Measurements from ENCODE around the gene CTSW.
"Not testable (repeated sequence)": the region's sequence is repeated elsewhere in the genome, so short reads cannot be mapped to it uniquely, and the experiment has no call there.

Gene CTSW, protein sequence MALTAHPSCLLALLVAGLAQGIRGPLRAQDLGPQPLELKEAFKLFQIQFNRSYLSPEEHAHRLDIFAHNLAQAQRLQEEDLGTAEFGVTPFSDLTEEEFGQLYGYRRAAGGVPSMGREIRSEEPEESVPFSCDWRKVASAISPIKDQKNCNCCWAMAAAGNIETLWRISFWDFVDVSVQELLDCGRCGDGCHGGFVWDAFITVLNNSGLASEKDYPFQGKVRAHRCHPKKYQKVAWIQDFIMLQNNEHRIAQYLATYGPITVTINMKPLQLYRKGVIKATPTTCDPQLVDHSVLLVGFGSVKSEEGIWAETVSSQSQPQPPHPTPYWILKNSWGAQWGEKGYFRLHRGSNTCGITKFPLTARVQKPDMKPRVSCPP

DNA sequence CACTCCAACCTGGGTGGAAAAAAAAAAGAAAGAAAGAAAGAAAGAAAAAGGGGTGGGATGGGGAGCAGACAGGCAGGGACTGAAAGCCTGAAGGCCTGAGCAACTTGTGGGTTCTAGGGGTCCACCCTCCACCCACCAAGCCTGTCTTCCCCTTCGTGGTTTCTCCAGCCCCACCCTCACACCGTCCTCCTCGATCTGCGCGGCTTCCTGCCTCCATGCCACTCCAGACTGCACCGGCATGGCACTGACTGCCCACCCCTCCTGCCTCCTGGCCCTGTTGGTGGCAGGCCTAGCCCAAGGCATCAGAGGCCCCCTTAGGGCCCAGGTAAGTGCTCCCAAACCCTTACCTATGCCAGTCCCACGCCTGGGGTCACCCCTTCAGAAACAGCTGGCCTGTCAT lies at the start of gene CTSW:
CTSW (plus strand) TSS at position 221 of the 400 bp plus-strand sequence; CDS start at position 239, 18 bp downstream.
- DNase-seq (ENCODE audit: low spot score): no peak

DNA sequence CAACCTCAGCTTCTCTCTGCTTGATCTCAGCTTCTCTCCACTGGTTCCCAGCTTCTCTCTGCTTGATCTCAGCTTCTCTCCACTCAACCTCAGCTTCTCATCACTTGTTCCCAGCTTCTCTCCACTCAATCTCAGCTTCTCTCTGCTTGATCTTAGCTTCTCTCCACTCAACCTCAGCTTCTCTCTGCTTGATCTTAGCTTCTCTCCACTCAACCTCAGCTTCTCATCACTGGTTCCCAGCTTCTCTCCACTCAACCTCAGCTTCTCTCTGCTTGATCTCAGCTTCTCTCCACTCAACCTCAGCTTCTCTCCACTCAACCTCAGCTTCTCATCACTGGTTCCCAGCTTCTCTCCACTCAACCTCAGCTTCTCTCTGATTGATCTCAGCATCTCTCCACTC lies 47.4 kb upstream of the CTSW start:
- DNase-seq (ENCODE audit: low spot score): not testable (repeated sequence)

DNA sequence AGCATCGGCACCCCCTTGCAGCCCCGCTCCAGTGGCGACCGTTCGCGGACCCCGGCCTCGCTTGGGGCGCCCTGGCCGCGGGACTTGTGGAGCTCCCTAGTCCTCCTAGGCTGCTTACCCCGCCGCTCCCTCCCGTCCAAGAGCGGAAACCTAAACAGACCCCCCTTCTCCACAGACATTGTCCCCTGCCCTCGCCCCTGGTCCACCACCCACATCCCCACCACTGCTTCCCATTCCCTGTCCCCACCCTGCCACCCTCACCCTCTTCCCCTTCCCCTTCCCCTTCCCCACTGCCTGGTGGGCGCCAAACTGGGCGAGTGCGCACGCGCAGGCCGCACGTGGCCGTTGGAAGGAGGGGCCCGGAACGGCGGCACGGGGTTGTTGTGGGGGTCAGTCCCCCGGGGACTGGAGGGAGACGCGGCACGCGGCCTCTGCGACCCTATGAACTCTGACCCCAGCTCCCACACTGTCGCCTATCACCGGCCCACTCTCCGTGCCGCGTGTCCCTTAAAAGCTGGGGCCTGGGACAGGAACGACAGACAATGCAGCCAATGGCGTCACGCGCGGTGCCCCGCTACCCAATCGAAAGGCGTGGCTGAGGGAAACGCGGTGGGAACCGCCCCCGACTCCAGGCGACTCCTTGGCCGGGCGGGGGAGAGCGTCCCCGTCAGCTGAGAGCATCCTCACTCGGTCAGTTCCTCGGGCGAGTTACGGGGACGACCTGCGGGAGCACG lies 46.2 kb upstream of the CTSW start, which contains the start of gene SNX32:
SNX32 (plus strand) TSS at position 667 of the 734 bp plus-strand sequence. CDS start 103 bp downstream, outside the sequence.
- peak; percentile 94 for DNase-seq (ENCODE audit: low spot score)

DNA sequence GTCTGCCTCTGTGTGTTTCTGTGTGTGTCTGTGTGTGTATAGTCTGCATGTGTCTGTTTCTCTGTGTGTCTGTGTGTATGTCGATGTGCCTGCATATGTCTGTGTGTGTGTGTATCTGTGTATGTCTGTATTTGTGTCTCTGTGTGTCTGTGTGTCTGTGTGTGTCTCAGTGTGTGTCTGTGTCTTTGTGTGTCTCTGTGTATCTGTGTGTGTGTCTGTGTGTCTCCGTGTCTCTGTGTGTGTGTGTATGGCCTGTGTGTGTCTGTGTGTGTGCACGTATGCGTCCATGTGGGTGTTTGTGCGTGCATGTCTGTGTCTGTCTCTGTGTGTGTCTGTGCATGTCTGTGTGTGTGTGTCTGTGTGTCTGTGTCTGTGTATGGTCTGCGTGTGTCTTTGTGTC lies 45.4 kb upstream of the CTSW start:
- no peak for DNase-seq (ENCODE audit: low spot score)

DNA sequence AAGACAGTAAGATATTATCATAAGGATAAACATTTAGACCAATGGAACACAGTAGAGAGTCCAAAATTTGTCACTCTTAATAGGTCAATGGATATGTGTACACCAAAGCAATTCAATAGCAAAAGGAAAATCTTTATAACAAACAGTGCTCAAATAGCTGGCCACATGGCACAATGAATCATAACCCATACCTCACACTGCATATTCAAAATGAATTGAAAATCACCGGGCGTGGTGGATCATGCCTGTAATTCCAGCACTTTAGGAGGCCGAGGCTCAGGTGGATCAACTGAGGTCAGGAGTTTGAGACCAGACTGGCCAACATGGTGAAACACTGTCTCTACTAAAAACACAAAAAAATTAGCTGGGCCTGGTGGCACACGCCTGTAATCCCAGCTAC lies 37.5 kb upstream of the CTSW start:
- no peak for DNase-seq (ENCODE audit: low spot score)

DNA sequence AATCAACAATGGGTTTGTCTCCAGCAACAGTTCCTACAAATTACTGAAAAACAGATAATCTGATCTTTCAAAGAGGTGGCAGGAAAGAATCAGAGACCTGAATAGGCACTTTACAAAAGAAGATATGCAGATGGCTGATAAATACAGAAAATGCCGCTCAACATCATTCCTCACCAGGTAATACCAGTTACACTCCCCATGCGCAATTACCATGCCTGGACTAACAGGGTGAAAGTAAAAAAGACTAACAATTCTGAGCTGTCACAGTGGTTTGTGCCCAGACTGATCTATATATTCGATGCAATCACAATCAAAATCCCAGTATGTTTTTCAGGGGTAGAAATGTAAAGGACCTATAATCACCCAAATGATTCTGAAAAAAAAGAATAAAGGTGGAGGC lies 35.8 kb upstream of the CTSW start:
- no peak for DNase-seq (ENCODE audit: low spot score)

DNA sequence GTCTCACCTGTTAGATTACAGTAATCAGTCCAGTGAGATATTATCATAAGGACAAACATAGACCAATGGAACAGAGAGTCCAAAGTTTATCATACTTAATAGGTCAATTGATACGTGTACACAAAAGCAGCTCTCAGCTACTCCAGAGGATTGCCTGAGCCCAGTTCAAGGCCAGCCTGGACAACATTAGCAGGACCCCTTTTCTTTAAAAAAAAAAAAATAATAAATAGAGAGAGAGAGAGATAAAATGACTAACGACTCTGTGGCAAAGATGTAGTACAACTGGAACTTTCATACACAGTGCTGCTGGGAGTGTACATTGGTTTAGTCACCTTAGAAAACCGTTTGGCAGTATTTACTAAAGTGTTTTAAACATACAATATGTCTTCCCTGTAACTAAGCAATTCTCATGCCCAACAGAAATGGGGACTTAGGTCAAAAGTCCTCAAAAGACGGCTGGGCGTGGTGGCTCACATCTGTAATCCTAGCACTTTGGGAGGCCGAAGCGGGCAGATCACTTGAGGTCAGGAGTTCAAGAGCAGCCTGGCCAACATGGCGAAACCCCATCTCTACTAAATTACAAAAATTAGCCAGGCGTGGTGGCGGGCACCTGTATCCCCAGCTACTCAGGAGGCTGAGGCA lies 35.3 kb upstream of the CTSW start:
- DNase-seq (ENCODE audit: low spot score): no peak

DNA sequence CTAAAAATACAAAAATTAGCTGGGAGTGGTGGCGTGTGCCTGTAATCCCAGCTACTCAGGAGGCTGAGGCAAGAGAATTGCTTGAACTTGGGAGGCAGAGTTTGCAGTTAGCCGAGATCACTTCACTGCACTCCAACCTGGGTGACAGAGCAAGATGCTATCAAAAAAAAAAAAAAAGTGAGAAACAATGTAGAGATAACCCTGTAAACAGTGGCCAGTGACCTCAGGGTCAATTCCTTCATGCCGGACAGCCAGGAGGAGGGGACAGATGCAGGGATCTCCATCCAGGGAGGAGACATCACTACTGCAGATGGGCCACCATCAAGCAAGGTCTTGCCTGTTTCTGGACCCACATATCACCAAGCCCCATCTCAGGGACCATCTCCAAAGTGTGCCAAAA lies 31.9 kb upstream of the CTSW start:
- DNase-seq (ENCODE audit: low spot score): no peak

DNA sequence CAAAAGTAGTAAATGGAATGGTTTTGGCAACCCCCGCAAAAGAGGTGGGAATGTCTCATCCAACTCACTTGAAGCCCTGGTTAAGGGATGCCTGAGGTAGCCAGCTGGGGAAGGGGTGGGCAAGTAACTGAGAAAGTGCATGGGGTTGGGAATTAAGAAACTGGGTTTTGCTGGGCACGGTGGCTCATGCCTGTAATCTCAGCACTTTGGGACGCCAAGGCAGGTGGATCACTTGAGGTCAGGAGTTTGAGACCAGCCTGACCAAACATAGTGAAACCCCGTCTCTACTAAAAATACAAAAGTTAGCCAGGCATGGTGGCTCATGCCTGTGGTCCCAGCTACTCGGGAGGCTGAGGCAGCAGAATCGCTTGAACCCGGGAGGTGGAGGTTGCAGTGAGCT lies 30.9 kb upstream of the CTSW start:
- not testable (repeated sequence) for DNase-seq (ENCODE audit: low spot score)

DNA sequence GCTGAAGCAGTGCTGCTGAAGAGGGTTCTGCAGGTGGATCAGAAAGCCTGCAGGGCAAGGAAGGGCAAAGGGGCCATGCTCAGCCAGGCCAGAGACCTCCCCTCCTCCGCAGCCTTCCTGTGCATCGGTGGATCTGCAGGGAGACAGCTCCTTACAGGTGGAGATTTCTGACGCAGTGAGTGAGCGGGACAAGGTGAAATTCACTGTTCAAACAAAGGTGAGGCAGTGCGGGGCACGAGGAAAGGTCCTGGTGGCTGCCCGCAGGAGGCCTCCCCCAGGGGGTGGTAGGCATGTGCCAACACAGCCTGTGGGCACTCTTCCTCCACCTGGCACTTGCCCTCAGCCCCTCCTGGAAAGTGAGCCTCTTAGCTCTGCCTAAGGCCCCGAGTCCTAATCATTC lies 30.3 kb upstream of the CTSW start:
- DNase-seq (ENCODE audit: low spot score): no peak

DNA sequence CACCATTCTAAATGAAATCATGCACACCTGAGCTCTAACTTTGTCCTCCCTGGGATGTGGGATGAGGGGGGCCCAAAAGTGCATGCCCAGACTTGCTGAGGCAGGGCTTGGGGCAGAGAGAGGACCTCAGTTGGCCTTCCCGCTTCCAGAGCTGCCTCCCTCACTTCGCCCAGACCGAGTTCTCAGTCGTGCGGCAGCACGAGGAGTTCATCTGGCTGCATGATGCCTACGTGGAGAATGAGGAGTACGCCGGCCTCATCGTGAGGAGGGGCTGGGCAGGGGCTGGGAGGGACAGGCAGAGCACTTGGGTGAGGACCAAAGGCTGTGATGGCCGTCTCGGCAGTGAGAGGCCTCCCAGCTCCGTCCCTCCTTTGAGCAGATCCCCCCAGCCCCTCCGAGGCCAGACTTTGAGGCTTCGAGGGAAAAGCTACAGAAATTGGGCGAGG lies 29.8 kb upstream of the CTSW start:
- DNase-seq (ENCODE audit: low spot score): no peak

DNA sequence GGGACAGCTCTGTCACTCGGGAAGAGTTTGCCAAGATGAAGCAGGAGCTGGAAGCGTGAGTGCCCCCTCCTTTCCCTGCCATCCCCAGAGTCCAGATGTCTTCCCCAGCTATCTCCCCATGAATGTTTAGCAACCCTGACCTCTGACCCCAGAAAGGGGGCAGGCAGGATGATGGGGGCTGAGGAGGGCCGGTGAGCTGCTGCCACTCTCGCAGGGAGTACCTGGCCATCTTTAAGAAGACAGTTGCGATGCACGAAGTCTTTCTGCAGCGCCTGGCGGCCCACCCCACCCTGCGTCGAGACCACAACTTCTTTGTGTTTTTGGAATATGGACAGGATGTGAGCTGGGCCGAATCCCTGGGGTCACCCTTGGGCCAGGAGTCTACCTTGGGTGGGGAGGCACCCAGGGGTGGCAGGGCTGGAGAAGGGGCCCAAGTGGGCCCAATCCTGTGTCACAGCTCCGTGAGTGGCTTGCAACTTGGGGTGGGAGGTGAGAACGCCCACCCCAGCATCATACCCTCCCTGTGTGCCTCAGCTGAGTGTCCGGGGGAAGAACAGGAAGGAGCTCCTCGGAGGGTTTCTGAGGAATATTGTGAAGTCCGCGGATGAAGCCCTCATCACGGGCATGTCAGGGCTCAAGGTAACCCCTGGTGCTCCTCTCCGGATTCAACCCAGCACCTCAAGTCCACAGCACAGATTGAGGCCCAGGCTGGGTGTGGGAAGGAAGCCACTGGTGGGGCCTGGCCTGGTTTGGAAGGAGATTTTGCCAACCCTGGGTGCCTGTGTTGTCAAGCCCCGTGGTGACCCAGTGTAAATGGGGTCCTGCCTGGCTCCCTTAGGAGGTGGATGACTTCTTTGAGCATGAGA lies 29.2 kb upstream of the CTSW start:
- DNase-seq (ENCODE audit: low spot score): no peak

DNA sequence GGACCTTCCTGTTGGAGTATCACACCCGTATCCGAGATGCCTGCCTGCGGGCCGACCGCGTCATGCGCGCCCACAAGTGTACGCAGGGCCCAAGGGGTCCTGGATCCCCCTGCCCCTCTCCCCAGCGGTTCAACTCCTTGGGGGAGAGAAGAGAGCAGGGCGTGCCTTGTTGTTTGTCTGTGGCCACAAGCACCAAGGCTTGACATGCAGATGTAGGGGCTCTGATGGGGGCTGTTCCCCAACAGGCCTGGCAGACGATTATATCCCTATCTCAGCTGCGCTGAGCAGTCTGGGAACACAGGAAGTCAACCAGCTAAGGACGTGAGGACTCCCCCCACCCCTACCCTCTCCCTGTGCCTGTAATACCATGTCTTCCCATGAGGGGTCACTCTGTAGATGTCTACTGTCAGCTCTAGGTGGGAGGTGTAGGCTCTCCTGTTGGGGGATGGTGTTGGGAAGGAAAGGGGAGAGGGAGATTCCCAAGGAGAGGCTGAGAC lies 28.5 kb upstream of the CTSW start:
- peak; percentile 58 for DNase-seq (ENCODE audit: low spot score)

DNA sequence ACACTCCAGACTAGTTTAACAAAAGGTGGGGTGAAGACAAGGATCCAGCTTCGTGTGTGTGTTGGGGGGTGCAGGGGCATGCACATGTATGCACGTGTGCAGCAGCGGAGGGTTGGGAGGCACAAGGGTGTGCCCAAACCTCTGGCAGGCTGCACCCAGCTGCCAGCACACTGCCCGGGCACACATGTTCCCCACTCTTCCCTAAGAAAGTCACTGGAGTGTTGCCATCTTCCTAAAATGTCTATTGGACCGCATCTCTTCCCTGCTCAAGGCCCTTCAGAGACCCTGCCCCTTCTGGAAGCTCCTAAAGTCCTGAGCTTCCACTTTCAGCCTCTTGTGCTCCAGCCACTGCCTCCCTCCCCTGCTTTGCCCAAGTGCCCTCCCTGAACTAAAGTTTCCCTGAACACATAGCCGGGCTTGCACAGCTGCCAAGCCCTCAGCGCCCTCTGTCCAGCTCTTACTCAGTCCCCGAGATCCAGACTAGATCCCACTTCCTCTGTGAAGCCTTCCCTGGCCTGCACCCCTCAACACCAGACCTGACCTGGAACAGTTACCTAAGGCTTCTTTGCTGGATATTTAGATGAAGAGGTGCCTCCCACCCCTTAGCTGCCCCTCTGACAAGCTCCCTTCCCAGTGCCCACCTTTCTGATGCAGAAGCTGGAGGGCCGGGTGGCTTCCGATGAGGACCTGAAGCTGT lies 27.7 kb upstream of the CTSW start:
- DNase-seq (ENCODE audit: low spot score): no peak

DNA sequence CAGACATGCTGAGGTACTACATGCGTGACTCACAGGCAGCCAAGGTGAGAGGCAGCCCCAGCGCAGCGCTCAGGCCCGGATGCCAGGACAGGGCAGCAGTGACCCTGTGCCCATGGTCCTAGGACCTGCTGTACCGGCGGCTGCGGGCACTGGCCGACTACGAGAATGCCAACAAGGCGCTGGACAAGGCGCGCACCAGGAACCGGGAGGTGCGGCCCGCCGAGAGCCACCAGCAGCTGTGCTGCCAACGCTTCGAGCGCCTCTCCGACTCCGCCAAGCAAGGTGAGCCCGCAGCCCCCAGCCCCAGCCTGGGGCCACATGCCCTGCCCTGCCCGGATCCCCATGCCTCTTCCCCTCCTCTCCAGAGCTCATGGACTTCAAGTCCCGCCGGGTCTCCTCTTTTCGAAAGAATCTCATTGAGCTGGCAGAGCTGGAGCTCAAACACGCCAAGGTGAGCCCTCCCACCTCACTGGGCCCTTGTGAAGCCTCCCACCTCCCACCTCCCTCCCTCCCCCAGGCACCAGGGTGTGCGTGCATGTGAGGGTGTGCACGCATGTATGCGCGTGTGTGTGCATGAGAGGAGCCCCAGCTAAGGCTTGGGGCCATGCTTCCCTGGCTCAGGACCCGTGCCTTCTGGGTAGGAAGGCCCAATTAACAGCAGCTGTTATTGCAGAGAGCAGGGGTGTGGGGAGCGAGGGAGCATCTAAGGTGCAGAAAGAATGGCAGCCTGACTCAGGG lies 27.0 kb upstream of the CTSW start:
- no peak for DNase-seq (ENCODE audit: low spot score)

DNA sequence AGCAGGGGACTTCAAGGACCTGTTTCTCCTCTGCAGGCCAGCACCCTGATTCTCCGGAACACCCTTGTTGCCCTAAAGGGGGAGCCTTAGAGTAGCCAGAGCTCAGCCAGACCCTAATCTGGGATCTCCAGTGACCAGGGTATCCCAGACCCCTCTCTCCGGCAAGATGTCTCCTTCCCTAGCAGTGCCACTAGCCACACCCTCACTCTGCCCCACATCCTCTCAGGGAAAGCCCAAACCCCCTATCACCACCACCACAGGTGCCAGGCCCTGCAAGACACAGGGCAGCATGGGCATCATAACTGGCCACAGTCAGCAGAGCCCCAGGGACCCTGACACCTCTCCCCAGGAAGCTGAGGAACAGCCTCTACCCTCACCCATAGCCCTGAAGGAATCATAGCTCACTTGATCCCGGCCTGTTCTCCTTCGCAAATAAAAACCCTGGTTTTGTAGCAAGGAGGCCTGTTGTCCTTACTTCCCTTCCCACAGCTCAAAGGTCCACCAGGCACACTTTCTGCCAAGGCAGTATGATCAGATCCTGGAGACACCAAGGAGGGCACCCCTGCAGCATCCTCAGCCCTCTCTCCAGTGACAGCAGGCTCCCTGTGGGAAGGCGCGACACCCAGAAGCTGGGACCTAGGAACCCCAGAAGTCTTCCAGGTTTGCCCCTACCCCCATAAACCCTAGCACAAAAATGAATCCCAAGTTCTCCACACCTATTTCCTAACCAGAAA lies 26.2 kb upstream of the CTSW start:
- DNase-seq (ENCODE audit: low spot score): no peak

DNA sequence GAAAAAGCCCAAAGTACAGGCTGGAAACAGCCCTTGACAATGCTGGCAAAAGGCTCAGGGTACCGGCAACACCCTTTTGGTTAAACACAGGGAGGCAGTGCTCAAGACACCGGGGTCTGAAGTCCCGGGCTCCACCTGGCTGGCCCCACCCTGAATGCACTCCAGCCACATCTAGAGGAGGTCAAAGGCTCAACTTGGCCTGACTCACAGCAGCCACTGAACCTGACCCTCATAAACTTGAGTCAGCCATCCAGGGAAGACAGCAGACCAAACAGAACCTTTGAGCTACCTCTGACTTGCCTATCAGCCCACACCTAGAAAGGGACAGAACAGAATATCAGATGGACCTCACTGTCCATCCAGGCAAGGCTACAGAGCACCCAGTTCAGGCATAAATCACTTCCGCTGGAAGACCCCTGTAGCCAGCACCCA lies 25.5 kb upstream of the CTSW start:
- no peak for DNase-seq (ENCODE audit: low spot score)

DNA sequence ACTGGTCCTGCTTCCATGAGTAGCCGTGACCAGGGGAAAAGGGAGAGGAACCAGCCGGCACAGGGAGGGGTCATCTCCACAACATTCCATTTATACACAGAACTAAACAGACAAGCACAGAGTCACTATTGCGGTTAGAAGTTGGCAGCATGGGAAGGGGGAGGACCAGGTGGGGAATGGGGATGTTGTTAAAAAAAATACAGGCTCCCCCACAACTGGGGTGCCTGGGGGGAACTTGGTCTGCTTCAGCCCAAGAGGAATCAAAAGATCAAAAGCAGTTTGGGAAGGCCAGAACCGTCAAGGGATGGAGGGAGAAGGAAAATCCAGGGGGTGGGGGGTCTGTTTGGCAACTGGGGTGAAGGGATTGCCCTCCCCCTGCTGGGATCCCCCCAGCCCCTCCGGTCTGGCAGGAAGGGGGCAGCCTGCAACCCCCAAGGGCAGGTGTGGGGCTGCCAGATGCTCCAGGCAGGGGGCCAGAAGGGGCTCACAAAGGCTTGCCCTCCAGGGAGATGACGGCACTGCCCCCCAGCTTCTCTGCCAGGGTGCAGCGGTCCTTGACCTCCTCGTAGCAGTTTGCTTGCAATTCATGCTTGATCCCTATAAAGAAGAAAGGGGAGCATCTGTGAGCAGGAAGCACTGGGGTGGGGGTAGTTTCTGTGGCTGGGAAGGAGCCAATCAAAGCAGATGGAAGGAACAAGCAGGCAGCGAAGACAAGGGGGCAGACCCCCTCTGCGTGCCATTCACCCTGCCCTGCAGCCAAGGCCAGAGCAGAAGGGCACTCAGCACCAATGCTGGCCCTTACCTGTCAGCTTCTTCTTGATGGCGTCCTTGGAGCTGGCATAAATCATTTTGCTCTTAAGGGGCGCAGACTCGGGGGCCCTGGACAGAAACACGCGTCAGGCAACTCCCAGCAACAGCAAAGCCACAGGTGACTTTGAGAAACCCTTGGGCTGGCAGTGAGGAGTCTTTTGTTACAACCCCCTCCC lies 24.5 kb upstream of the CTSW start:
- DNase-seq (ENCODE audit: low spot score): peak; percentile 1
